H9 (cell line): ENCODE data around the gene POU2F1. TPM values are rescaled to one million over a fixed set of nuclear protein-coding genes. Genes with fewer than 3 reads are reported as not detected.
A peak's percentile ranks its signal among the peaks of the same experiment; 100 is the strongest.

ENCODE experiments used
- DNase-seq: peaks from one replicate; pipeline ENCODE4 v3.0.0-alpha.2; 2017
- H2AFZ ChIP-seq: one replicate; pipeline ENCODE4 v1.6.1; 2013; ENCODE audit warnings: mild to moderate bottlenecking, low read length, control low read depth, moderate library complexity
- H2AK5ac ChIP-seq: 2 replicates; pipeline ENCODE4 v1.6.1; 2013; ENCODE audit warnings: low read length, control low read depth, mixed read lengths; ENCODE audit not compliant: insufficient read length
- H2BK120ac ChIP-seq: one replicate; pipeline ENCODE4 v1.6.1; 2013; ENCODE audit warnings: low read depth, mild to moderate bottlenecking, low read length, control low read depth, inconsistent platforms; ENCODE audit not compliant: poor library complexity, severe bottlenecking
- H2BK12ac ChIP-seq: 2 replicates; pipeline ENCODE4 v1.6.1; 2013; ENCODE audit warnings: low read length, control low read depth, mixed read lengths, low read depth; ENCODE audit not compliant: insufficient read length
- H2BK15ac ChIP-seq: 2 replicates; pipeline ENCODE4 v1.6.1; 2013; ENCODE audit warnings: low read depth, low read length, control low read depth
- H2BK20ac ChIP-seq: one replicate; pipeline ENCODE4 v1.6.1; 2013; ENCODE audit warnings: low read depth, mild to moderate bottlenecking, low read length, control low read depth, inconsistent platforms; ENCODE audit not compliant: poor library complexity, severe bottlenecking
- H2BK5ac ChIP-seq: 2 replicates; pipeline ENCODE4 v1.6.1; 2013; ENCODE audit warnings: low read length, control low read depth, mixed read lengths; ENCODE audit not compliant: insufficient read length
- H3K14ac ChIP-seq: 2 replicates; pipeline ENCODE4 v1.6.1; 2013; ENCODE audit warnings: low read length, control low read depth; ENCODE audit not compliant: insufficient read depth
- H3K18ac ChIP-seq: 2 replicates; pipeline ENCODE4 v1.6.1; 2013; ENCODE audit warnings: low read depth, mild to moderate bottlenecking, mixed read lengths, low read length, control low read depth; ENCODE audit not compliant: insufficient read length
- H3K23ac ChIP-seq: 2 replicates; pipeline ENCODE4 v1.6.1; 2013; ENCODE audit warnings: low read length, control low read depth, mixed read lengths, low read depth; ENCODE audit not compliant: insufficient read length
- H3K23me2 ChIP-seq: 2 replicates; pipeline ENCODE4 v1.6.1; 2013; ENCODE audit warnings: low read depth, mild to moderate bottlenecking, mixed read lengths, low read length, control low read depth; ENCODE audit not compliant: insufficient read length, poor library complexity, severe bottlenecking
- H3K27ac ChIP-seq: 2 replicates; pipeline ENCODE4 v1.5.1; 2013; ENCODE audit warnings: low read length, control low read depth, mixed read lengths, low read depth; ENCODE audit not compliant: insufficient read length
- H3K27me3 ChIP-seq: 2 replicates; pipeline ENCODE4 v1.6.1; 2013; ENCODE audit warnings: low read length, control low read depth, inconsistent platforms; ENCODE audit not compliant: insufficient read depth
- H3K4ac ChIP-seq: 2 replicates; pipeline ENCODE4 v1.6.1; 2013; ENCODE audit warnings: low read depth, mild to moderate bottlenecking, control low read depth, inconsistent platforms, low read length, moderate library complexity
- H3K4me1 ChIP-seq: 2 replicates; pipeline ENCODE4 v1.6.1; 2013; ENCODE audit warnings: low read length, control low read depth, inconsistent platforms; ENCODE audit not compliant: insufficient read depth
- H3K4me2 ChIP-seq: 2 replicates; pipeline ENCODE4 v1.6.1; 2013; ENCODE audit warnings: low read length, control low read depth, mixed read lengths; ENCODE audit not compliant: insufficient read length, insufficient read depth
- H3K56ac ChIP-seq: 2 replicates; pipeline ENCODE4 v1.6.1; 2013; ENCODE audit warnings: low read depth, mild to moderate bottlenecking, mixed read lengths, low read length, control low read depth; ENCODE audit not compliant: insufficient read length
- H3K79me1 ChIP-seq: 2 replicates; pipeline ENCODE4 v1.6.1; 2013; ENCODE audit warnings: low read depth, mild to moderate bottlenecking, moderate library complexity, low read length, control low read depth, inconsistent platforms; ENCODE audit not compliant: insufficient read depth, poor library complexity, severe bottlenecking
- H3K79me2 ChIP-seq: 2 replicates; pipeline ENCODE4 v1.6.1; 2013; ENCODE audit warnings: low read length, control low read depth, inconsistent platforms; ENCODE audit not compliant: insufficient read depth
- H3K9ac ChIP-seq: 2 replicates; pipeline ENCODE4 v1.6.1; 2013; ENCODE audit warnings: low read length, control low read depth, mixed read lengths; ENCODE audit not compliant: insufficient read length; ENCODE audit errors: extremely low read depth
- H3K9me3 ChIP-seq: one replicate; pipeline ENCODE4 v1.6.1; 2013; ENCODE audit warnings: low read depth, low read length, inconsistent platforms; ENCODE audit not compliant: control insufficient read depth
- H3T11ph ChIP-seq: one replicate; pipeline ENCODE4 v1.6.1; 2013; ENCODE audit warnings: mild to moderate bottlenecking, low read length, control low read depth, inconsistent platforms
- H4K20me1 ChIP-seq: one replicate; pipeline ENCODE4 v1.6.1; 2013; ENCODE audit not compliant: control insufficient read depth, insufficient read length, insufficient read depth
- H4K5ac ChIP-seq: 2 replicates; pipeline ENCODE4 v1.6.1; 2013; ENCODE audit warnings: low read depth, mild to moderate bottlenecking, mixed read lengths, low read length, control low read depth; ENCODE audit not compliant: insufficient read length
- H4K8ac ChIP-seq: replicated peaks from 2 replicates; pipeline ENCODE4 v1.6.1; 2013; ENCODE audit warnings: low read length, control low read depth, mixed read lengths, low read depth; ENCODE audit not compliant: insufficient read length
- H4K91ac ChIP-seq: 2 replicates; pipeline ENCODE4 v1.6.1; 2013; ENCODE audit warnings: low read depth, mild to moderate bottlenecking, moderate library complexity, mixed read lengths, low read length, control low read depth; ENCODE audit not compliant: insufficient read length
- H3K27ac Mint-ChIP-seq, 3 experiments: 2 replicates in 2 of 3; 3 replicates in 1 of 3; pipeline ENCODE4 v1.8.0; 2020 to 2021; ENCODE audit warnings: mixed read lengths in 3 of 3, mild to moderate bottlenecking in 1 of 3, moderate library complexity in 1 of 3
- H3K27me3 Mint-ChIP-seq: 2 replicates; pipeline ENCODE4 v1.8.0; 2021; ENCODE audit warnings: low read depth, mild to moderate bottlenecking, moderate library complexity, mixed read lengths
- H3K36me3 Mint-ChIP-seq, 3 experiments: 2 replicates in 2 of 3; 3 replicates in 1 of 3; pipeline ENCODE4 v1.8.0; 2020 to 2021; ENCODE audit warnings: low read depth in 3 of 3, mixed read lengths in 3 of 3; ENCODE audit not compliant: insufficient read depth in 1 of 3
- H3K4me1 Mint-ChIP-seq, 2 experiments: 2 replicates each; pipeline ENCODE4 v1.8.0; 2020; ENCODE audit warnings: mixed read lengths in 2 of 2
- H3K4me3 Mint-ChIP-seq, 2 experiments: 2 replicates in 1 of 2; 3 replicates in 1 of 2; pipeline ENCODE4 v1.8.0; 2020 to 2021; ENCODE audit warnings: mild to moderate bottlenecking in 2 of 2, mixed read lengths in 2 of 2, moderate library complexity in 1 of 2
- H3K9me3 Mint-ChIP-seq, 2 experiments: 2 replicates in 1 of 2; 3 replicates in 1 of 2; pipeline ENCODE4 v1.8.0; 2020; ENCODE audit warnings: mild to moderate bottlenecking in 2 of 2, mixed read lengths in 2 of 2, moderate library complexity in 1 of 2
- CTCF ChIP-seq: fragments of 200-600 bp; sonication (generic); conservative IDR thresholded peaks from 3 replicates; pipeline ENCODE4 v1.8.0; 2021; ENCODE audit warnings: antibody characterized with exemption, mild to moderate bottlenecking
- WGBS: extraction: QIAGEN DNeasy Blood & Tissue Kit; methylation state at CpG from one replicate; pipeline ENCODE4 v1.1.7; 2013; ENCODE audit warnings: missing lambda C conversion rate, low lambda C conversion rate, mixed read lengths; ENCODE audit not compliant: insufficient read length; ENCODE audit errors: extremely low coverage; 5-methylcytosine and 5-hydroxymethylcytosine counted together
- total RNA-seq: library from RNA; stranded (reverse); gene quantifications from 2 replicates; pipeline ENCODE4 v1.2.1, GENCODE V29; 2021

Gene POU2F1
- total RNA-seq, 1 experiment from 2014 or later = 62.5 TPM

- DNase-seq = no peak
- no peak overlapping the region for H4K8ac ChIP-seq
- H2BK20ac ChIP-seq = no peak overlapping the region
- H3K9ac ChIP-seq = no peak overlapping the region
- no peak overlapping the region for H3K4me3 Mint-ChIP-seq
- H3K4ac ChIP-seq = no peak overlapping the region
- H3K4me2 ChIP-seq = no peak overlapping the region
- no peak overlapping the region for H3K14ac ChIP-seq
- H3T11ph ChIP-seq = no peak overlapping the region
- H4K5ac ChIP-seq = no peak overlapping the region
- peaks cover 0 to under 1% of the 10 kb centered on the region in 2 experiments; a peak in 1 of 5 replicates for H3K9me3 Mint-ChIP-seq
- H2BK12ac ChIP-seq = no peak overlapping the region
- no peak overlapping the region for H3K56ac ChIP-seq
- H3K23me2 ChIP-seq = no peaks in the 10 kb centered on the region
- H2BK120ac ChIP-seq = no peak overlapping the region
- peaks cover 27 to 42% of the 10 kb centered on the region in 2 experiments for H3K4me1 Mint-ChIP-seq
- H3K4me1 ChIP-seq = no peaks in the 10 kb centered on the region; the same call in 1 of the 2 replicates
- H4K91ac ChIP-seq = no peak overlapping the region
- no CpG with 5 or more reads among the region's 1 CpG for WGBS
- H3K27me3 ChIP-seq = no peaks in the 10 kb centered on the region
- H3K23ac ChIP-seq = no peak overlapping the region
- H3K79me2 ChIP-seq = peaks cover 4% of the 10 kb centered on the region; the same call in 1 of the 2 replicates
- no peak overlapping the region for H2AK5ac ChIP-seq
- no peak overlapping the region for H3K18ac ChIP-seq
- no peak overlapping the region for H3K27ac ChIP-seq
- H2BK15ac ChIP-seq = no peak overlapping the region
- H3K27ac Mint-ChIP-seq = peak overlapping the region in 2 of 3 experiments; percentile 29 to 62; a peak in 1 of 7 replicates
- H3K9me3 ChIP-seq = no peaks in the 10 kb centered on the region
- H3K36me3 Mint-ChIP-seq = peaks cover 27 to 31% (median 28%) of the 10 kb centered on the region in 3 experiments
- no peaks in the 10 kb centered on the region for H3K79me1 ChIP-seq
- H2AFZ ChIP-seq = no peak overlapping the region
- no peaks in the 10 kb centered on the region for H4K20me1 ChIP-seq
- TF ChIP-seq CTCF = no peak
- no peaks in the 10 kb centered on the region for H3K27me3 Mint-ChIP-seq
- no peak overlapping the region for H2BK5ac ChIP-seq
These were observed 113.0 kb downstream of the POU2F1 start for GRCh38 chr1:167333703-167334102.
